GM23338 (cell line): ENCODE results near the gene TRIML2.

Experiments used
- TF ChIP-seq, protein P1 (sequence below), 2 experiments: fragments of 200-600 bp in 1 of 2; sonication (generic) in 1 of 2; conservative IDR thresholded peaks; 2 replicates each; pipeline versions ENCODE4 v1.5.1 to v1.6.1; 2016 to 2017; ENCODE audit warnings: antibody characterized with exemption in 2 of 2, low read depth in 2 of 2, mild to moderate bottlenecking in 2 of 2, moderate library complexity in 1 of 2
- TF ChIP-seq, protein P2 (sequence below): IDR thresholded peaks from 2 replicates; pipeline ENCODE4 v1.6.1; 2016; ENCODE audit warnings: antibody characterized with exemption

DNA sequence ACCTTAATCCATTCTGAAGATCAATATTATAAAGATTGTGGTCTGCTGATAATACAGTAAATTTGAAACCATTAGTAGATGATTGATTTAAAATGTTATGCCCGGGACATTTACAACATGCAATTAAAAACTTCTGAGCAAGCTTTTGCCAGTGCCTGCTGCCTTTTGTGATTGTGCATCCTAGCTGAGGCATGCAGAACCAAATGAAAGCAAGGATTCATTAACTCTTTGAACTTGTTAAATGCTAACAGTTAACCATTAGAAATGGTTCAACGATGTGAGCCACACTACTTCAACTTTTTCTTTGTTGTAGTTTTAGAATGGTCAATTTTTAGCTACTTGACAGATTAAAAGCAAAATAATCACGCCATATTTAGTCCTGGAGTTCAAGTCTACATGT lies 62.7 kb downstream of the TRIML2 start:
- TF ChIP-seq, protein P1, sequence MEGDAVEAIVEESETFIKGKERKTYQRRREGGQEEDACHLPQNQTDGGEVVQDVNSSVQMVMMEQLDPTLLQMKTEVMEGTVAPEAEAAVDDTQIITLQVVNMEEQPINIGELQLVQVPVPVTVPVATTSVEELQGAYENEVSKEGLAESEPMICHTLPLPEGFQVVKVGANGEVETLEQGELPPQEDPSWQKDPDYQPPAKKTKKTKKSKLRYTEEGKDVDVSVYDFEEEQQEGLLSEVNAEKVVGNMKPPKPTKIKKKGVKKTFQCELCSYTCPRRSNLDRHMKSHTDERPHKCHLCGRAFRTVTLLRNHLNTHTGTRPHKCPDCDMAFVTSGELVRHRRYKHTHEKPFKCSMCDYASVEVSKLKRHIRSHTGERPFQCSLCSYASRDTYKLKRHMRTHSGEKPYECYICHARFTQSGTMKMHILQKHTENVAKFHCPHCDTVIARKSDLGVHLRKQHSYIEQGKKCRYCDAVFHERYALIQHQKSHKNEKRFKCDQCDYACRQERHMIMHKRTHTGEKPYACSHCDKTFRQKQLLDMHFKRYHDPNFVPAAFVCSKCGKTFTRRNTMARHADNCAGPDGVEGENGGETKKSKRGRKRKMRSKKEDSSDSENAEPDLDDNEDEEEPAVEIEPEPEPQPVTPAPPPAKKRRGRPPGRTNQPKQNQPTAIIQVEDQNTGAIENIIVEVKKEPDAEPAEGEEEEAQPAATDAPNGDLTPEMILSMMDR (conservative IDR thresholded peaks at IDR 0.05; ENCODE audit: low read depth in 2 of 2): no peak
- TF ChIP-seq, protein P2, sequence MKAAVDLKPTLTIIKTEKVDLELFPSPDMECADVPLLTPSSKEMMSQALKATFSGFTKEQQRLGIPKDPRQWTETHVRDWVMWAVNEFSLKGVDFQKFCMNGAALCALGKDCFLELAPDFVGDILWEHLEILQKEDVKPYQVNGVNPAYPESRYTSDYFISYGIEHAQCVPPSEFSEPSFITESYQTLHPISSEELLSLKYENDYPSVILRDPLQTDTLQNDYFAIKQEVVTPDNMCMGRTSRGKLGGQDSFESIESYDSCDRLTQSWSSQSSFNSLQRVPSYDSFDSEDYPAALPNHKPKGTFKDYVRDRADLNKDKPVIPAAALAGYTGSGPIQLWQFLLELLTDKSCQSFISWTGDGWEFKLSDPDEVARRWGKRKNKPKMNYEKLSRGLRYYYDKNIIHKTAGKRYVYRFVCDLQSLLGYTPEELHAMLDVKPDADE: no peak
